ENCODE data around the gene PLEKHA8.
"Not testable (repeated sequence)": the region's sequence is repeated elsewhere in the genome, so short reads cannot be mapped to it uniquely, and the experiment has no call there.

The PLEKHA8 gene

GRCh38 chr7:30068117-30068516, 39.9 kb downstream of the PLEKHA8 start:
- peak; percentile 87 for DNase-seq

GRCh38 chr7:30069096-30069867, 41.1 kb downstream of the PLEKHA8 start:
- no peak for DNase-seq

- DNase-seq = no peak
Observed at GRCh38 chr7:30070052-30070451, 41.8 kb downstream of the PLEKHA8 start.

- DNase-seq = no peak
Observed at GRCh38 chr7:30072735-30073134, 44.5 kb downstream of the PLEKHA8 start.

- peak; percentile 53 for DNase-seq
Observed at GRCh38 chr7:30074422-30075030, 46.3 kb downstream of the PLEKHA8 start.

GRCh38 chr7:30076411-30076810, 48.2 kb downstream of the PLEKHA8 start:
- DNase-seq = no peak

GRCh38 chr7:30078280-30078679, 50.1 kb downstream of the PLEKHA8 start:
- no peak for DNase-seq

GRCh38 chr7:30079880-30080279, 51.7 kb downstream of the PLEKHA8 start:
- no peak for DNase-seq

GRCh38 chr7:30080818-30081217, 52.6 kb downstream of the PLEKHA8 start:
- DNase-seq = no peak

GRCh38 chr7:30082686-30083085, 54.5 kb downstream of the PLEKHA8 start:
- no peak for DNase-seq

- no peak for DNase-seq
Observed at GRCh38 chr7:30083334-30083733, 55.1 kb downstream of the PLEKHA8 start.

- no peak for DNase-seq
Observed at GRCh38 chr7:30084212-30084611, 56.0 kb downstream of the PLEKHA8 start.

GRCh38 chr7:30086529-30086928, 58.3 kb downstream of the PLEKHA8 start:
- DNase-seq = no peak

GRCh38 chr7:30087371-30087770, 59.2 kb downstream of the PLEKHA8 start:
- no peak for DNase-seq

- no peak for DNase-seq
Observed at GRCh38 chr7:30088362-30088761, 60.1 kb downstream of the PLEKHA8 start.

- DNase-seq = no peak
Observed at GRCh38 chr7:30090111-30090510, 61.9 kb downstream of the PLEKHA8 start.

GRCh38 chr7:30091491-30091912, 63.3 kb downstream of the PLEKHA8 start:
- peak; percentile 88 for DNase-seq

- no peak for DNase-seq
Observed at GRCh38 chr7:30091987-30092386, 63.8 kb downstream of the PLEKHA8 start.

- DNase-seq = no peak
Observed at GRCh38 chr7:30093420-30093952, 65.3 kb downstream of the PLEKHA8 start.

- not testable (repeated sequence) for DNase-seq
Observed at GRCh38 chr7:30098599-30098998, 70.4 kb downstream of the PLEKHA8 start.

GRCh38 chr7:30102281-30102680, 74.1 kb downstream of the PLEKHA8 start:
- no peak for DNase-seq

GRCh38 chr7:30104157-30104556, 75.9 kb downstream of the PLEKHA8 start:
- no peak for DNase-seq

GRCh38 chr7:30112103-30112713, 84.0 kb downstream of the PLEKHA8 start:
- no peak for DNase-seq

GRCh38 chr7:30113144-30113543, 84.9 kb downstream of the PLEKHA8 start:
- no peak for DNase-seq
